Esophagus muscularis mucosa (tissue), 4 donors: ENCODE data around the gene SLC25A33. TPM values are rescaled to one million over a fixed set of nuclear protein-coding genes. Genes with fewer than 3 reads are reported as not detected.

Experiments used
- DNase-seq: peaks from one replicate; pipeline ENCODE4 v3.0.0-alpha.2; 2017; ENCODE audit errors: extremely low spot score
- H3K27ac ChIP-seq, 4 donors: fragments of 200-600 bp; sonication (generic); replicated peaks in 1 of 4; 1 replicate in 3 of 4; 2 replicates in 1 of 4; pipeline ENCODE4 v1.5.1; 2016 to 2019; ENCODE audit warnings: mild to moderate bottlenecking in 1 of 4
- H3K27me3 ChIP-seq, 4 donors: fragments of 200-600 bp; sonication (generic); one replicate each; pipeline versions ENCODE4 v1.5.1 to v1.6.0; 2016 to 2019
- H3K36me3 ChIP-seq, 4 donors: fragments of 200-600 bp; sonication (generic); one replicate each; pipeline ENCODE4 v1.5.1; 2016 to 2019
- H3K4me1 ChIP-seq, 4 donors: fragments of 200-600 bp; sonication (generic); one replicate each; pipeline ENCODE4 v1.5.1; 2016 to 2019
- H3K4me3 ChIP-seq, 4 donors: fragments of 200-600 bp; sonication (generic); 1 replicate in 2 of 4; 2 replicates in 2 of 4; pipeline ENCODE4 v1.5.1; 2016 to 2019; ENCODE audit warnings: mild to moderate bottlenecking in 4 of 4, moderate library complexity in 1 of 4
- H3K9me3 ChIP-seq, 4 donors: fragments of 200-600 bp; sonication (generic); 1 replicate in 3 of 4; 2 replicates in 1 of 4; pipeline ENCODE4 v1.5.1; 2016 to 2019
- CTCF ChIP-seq, 3 experiments: fragments of 200-600 bp in 2 of 3; fragments of 450-650 bp in 1 of 3; sonication (generic) in 2 of 3; IDR thresholded peaks; one replicate each; pipeline ENCODE4 v1.5.1; 2017 to 2019; ENCODE audit warnings: antibody characterized with exemption in 3 of 3, mild to moderate bottlenecking in 2 of 3, moderate library complexity in 1 of 3
- EP300 ChIP-seq: sonication (generic); formaldehyde crosslinking; IDR thresholded peaks from one replicate; pipeline ENCODE4 v1.6.1; 2017; ENCODE audit warnings: antibody characterized with exemption
- POLR2A ChIP-seq: fragments of 450-650 bp; IDR thresholded peaks from one replicate; pipeline ENCODE4 v1.6.1; 2017; ENCODE audit warnings: antibody characterized with exemption, moderate library complexity, mild to moderate bottlenecking, low read depth
- POLR2AphosphoS5 ChIP-seq, 2 donors: sonication (generic); formaldehyde crosslinking; IDR thresholded peaks; one replicate each; pipeline ENCODE4 v1.6.1; 2017; ENCODE audit warnings: antibody characterized with exemption in 2 of 2
- WGBS: methylation state at CpG from one replicate; pipeline ENCODE4 v1.1.5; 2018; 5-methylcytosine and 5-hydroxymethylcytosine counted together
- intact Hi-C: fragments of 100-400 bp; cut with DNase I; formaldehyde crosslinking; loops from one replicate; pipeline ENCODE4 v1.15.1; 2023
- total RNA-seq, 4 donors: library from RNA; depleted of rRNA; stranded (reverse); fragments of >200 nt; gene quantifications; one replicate each; pipeline versions ENCODE4 v1.1.0 to v1.2.1, GENCODE V29; 2016

SLC25A33 gene
- total RNA-seq, 4 donors from 2014 or later: 5.1 to 15.6 (median 8.9) TPM

- 91% methylated on average over 19 of the region's 19 CpGs for WGBS
- no peaks in the 10 kb centered on the region for H3K9me3 ChIP-seq
- H3K4me3 ChIP-seq: no peak overlapping the region
- intact Hi-C loops: no loop called here
- H3K4me1 ChIP-seq: no peaks in the 10 kb centered on the region
- H3K36me3 ChIP-seq: peaks cover 13 to 93% (median 77%) of the 10 kb centered on the region in 4 donors
- H3K27me3 ChIP-seq: no peaks in the 10 kb centered on the region
- no peak for DNase-seq
- H3K27ac ChIP-seq: no peak overlapping the region
- TF ChIP-seq CTCF (IDR thresholded peaks at IDR 0.05) (no peak), EP300 (no peak), POLR2A (no peak), POLR2AphosphoS5 (IDR thresholded peaks at IDR 0.05) (no peak)
Observed at GRCh38 chr1:9607352-9607751, 68.1 kb downstream of the SLC25A33 start.

- intact Hi-C loops: no loop called here
- Histone ChIP-seq H3K4me3 (no peak overlapping the region), H3K36me3 (peaks cover 10 to 85% (median 74%) of the 10 kb centered on the region in 4 donors), H3K27ac (no peak overlapping the region), H3K9me3 (no peaks in the 10 kb centered on the region), H3K27me3 (no peaks in the 10 kb centered on the region), H3K4me1 (no peaks in the 10 kb centered on the region)
- WGBS: 83% methylated on average over 1 of the region's 5 CpGs
- TF ChIP-seq POLR2AphosphoS5 (IDR thresholded peaks at IDR 0.05) (no peak), CTCF (IDR thresholded peaks at IDR 0.05) (no peak), POLR2A (no peak)
- DNase-seq: no peak
Observed at GRCh38 chr1:9609998-9610397, 70.7 kb downstream of the SLC25A33 start.

- Histone ChIP-seq H3K4me3 (no peak overlapping the region), H3K4me1 (peaks cover 0 to 4% (median 2%) of the 10 kb centered on the region in 4 donors), H3K27me3 (no peaks in the 10 kb centered on the region), H3K27ac (no peak overlapping the region), H3K36me3 (peaks cover 10 to 81% (median 73%) of the 10 kb centered on the region in 4 donors), H3K9me3 (no peaks in the 10 kb centered on the region)
- TF ChIP-seq POLR2AphosphoS5 (IDR thresholded peaks at IDR 0.05): no peak
- TF ChIP-seq POLR2A: no peak
- no peak for TF ChIP-seq EP300
- no peak for TF ChIP-seq CTCF (IDR thresholded peaks at IDR 0.05)
- intact Hi-C loops: no loop called here
- WGBS: 87% methylated on average over 20 of the region's 25 CpGs
- DNase-seq: no peak
Observed at GRCh38 chr1:9610548-9610947, 71.3 kb downstream of the SLC25A33 start.

GRCh38 chr1:9611716-9612115 lies 72.5 kb downstream of the SLC25A33 start:
- H3K36me3 ChIP-seq: peaks cover 10 to 72% (median 69%) of the 10 kb centered on the region in 4 donors
- no peaks in the 10 kb centered on the region for H3K27me3 ChIP-seq
- DNase-seq: no peak

More at GRCh38 chr1:9611716-9612115, 72.5 kb downstream of the SLC25A33 start:
- H3K4me3 ChIP-seq: no peak overlapping the region
- TF ChIP-seq CTCF (IDR thresholded peaks at IDR 0.05) (no peak), EP300 (no peak), POLR2A (no peak), POLR2AphosphoS5 (IDR thresholded peaks at IDR 0.05) (no peak)
- WGBS: 85% methylated on average over 11 of the region's 13 CpGs
- intact Hi-C loops: no loop called here
- H3K27ac ChIP-seq: no peak overlapping the region
- H3K9me3 ChIP-seq: no peaks in the 10 kb centered on the region
- H3K4me1 ChIP-seq: peaks cover 0 to 6% (median 2%) of the 10 kb centered on the region in 4 donors
